ENCODE results near the gene STAG1. TPM values are rescaled to one million over a fixed set of nuclear protein-coding genes. Genes with fewer than 3 reads are reported as not detected.
"Not testable (repeated sequence)": the region's sequence is repeated elsewhere in the genome, so short reads cannot be mapped to it uniquely, and the experiment has no call there.

STAG1 gene
- total RNA-seq = 10 to 100 TPM; 32.6 to 44.0 (median 40.5) TPM

DNA sequence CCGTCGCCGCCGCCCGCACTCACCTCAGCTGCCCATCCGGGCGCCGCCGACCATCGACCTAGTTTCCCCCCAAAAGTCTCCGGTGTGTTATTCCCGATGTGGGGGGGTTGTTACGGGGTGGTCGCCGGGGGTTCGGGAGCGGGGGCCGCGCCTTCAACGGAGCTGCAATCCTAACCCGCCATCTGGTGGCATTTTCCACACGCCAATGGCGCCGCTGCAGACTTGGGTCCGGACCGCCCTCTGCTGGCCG lies at the start of gene STAG1:
TSS of gene STAG1 (minus strand) at position 207 of the 250 bp plus-strand sequence. CDS start 121,480 bp downstream, outside the sequence.
- Histone ChIP-seq H3K4me1 (peaks cover 27 to 48% (median 47%) of the 10 kb centered on the region in 4 donors), H3K36me3 (no peaks in the 10 kb centered on the region), H3K4me3 (peak within 1 kb of the TSS; percentile 83 to 96 (median 90)), H3K27me3 (no peaks in the 10 kb centered on the region), H3K27ac (replicated peaks in 1 of 4) (peak within 1 kb of the TSS; percentile 97 to 100 (median 100)), H3K9me3 (no peaks in the 10 kb centered on the region)
- intact Hi-C loops (cut with DNase I) = loop anchor here (1.0 to 10.0 kb wide), 5 partner anchors 110 to 677 kb away; partner anchors contain the start of genes NCK1 and PCCB
- no peak for DNase-seq (ENCODE audit: extremely low spot score)
- peak in 1 of 2 donors; percentile 86 for TF ChIP-seq POLR2AphosphoS5 (IDR thresholded peaks at IDR 0.05)
- TF ChIP-seq, protein P1, sequence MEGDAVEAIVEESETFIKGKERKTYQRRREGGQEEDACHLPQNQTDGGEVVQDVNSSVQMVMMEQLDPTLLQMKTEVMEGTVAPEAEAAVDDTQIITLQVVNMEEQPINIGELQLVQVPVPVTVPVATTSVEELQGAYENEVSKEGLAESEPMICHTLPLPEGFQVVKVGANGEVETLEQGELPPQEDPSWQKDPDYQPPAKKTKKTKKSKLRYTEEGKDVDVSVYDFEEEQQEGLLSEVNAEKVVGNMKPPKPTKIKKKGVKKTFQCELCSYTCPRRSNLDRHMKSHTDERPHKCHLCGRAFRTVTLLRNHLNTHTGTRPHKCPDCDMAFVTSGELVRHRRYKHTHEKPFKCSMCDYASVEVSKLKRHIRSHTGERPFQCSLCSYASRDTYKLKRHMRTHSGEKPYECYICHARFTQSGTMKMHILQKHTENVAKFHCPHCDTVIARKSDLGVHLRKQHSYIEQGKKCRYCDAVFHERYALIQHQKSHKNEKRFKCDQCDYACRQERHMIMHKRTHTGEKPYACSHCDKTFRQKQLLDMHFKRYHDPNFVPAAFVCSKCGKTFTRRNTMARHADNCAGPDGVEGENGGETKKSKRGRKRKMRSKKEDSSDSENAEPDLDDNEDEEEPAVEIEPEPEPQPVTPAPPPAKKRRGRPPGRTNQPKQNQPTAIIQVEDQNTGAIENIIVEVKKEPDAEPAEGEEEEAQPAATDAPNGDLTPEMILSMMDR (IDR thresholded peaks at IDR 0.05) = peak; percentile 96 to 98 (median 97)
- no peak for TF ChIP-seq POLR2A (IDR thresholded peaks at IDR 0.05; ENCODE audit: low read depth)
- TF ChIP-seq EP300 (IDR thresholded peaks at IDR 0.05) = no peak
- 0% methylated on average over 1 of the region's 27 CpGs for WGBS

DNA sequence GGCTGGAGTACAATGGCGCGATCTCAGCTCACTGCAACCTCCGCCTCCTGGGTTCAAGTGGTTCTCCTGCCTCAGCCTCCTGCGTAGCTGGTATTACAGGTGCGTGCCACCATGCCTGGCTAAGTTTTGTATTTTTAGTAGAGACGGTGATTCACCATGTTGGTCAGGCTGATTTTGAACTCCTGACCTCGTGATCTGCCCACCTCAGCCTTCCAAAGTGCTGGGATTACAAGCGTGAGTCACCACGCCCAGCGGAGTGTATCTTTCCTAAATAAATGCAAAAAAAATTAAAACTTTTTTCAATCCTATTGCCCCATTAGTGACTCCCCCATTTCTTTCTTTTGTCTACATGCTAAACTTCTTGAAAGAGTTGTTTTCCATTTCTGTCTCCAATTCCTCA lies 49.0 kb upstream of the STAG1 start:
- H3K4me1 ChIP-seq = peaks cover 15 to 17% (median 17%) of the 10 kb centered on the region in 4 donors
- H3K36me3 ChIP-seq; H3K27ac ChIP-seq (replicated peaks in 1 of 4); intact Hi-C loops (cut with DNase I); DNase-seq (ENCODE audit: extremely low spot score); H3K27me3 ChIP-seq; H3K9me3 ChIP-seq; H3K4me3 ChIP-seq: not testable (repeated sequence)
- WGBS = 93% methylated on average over 10 of the region's 10 CpGs

- no peak for TF ChIP-seq POLR2AphosphoS5 (IDR thresholded peaks at IDR 0.05)
- TF ChIP-seq POLR2A (IDR thresholded peaks at IDR 0.05; ENCODE audit: low read depth) = no peak
- TF ChIP-seq EP300 (IDR thresholded peaks at IDR 0.05) = no peak
- TF ChIP-seq, protein P1 (IDR thresholded peaks at IDR 0.05) = no peak
- Histone ChIP-seq H3K36me3 (no peaks in the 10 kb centered on the region), H3K4me3 (no peak overlapping the region), H3K9me3 (no peaks in the 10 kb centered on the region), H3K27ac (replicated peaks in 1 of 4) (no peak overlapping the region), H3K4me1 (peaks cover under 1 to 7% (median 6%) of the 10 kb centered on the region in 4 donors), H3K27me3 (no peaks in the 10 kb centered on the region)
- WGBS = 77% methylated on average over 4 of the region's 4 CpGs
- intact Hi-C loops (cut with DNase I) = no loop called here
- no peak for DNase-seq (ENCODE audit: extremely low spot score)
Observed at GRCh38 chr3:136792556-136793330, 40.6 kb upstream of the STAG1 start.

- Histone ChIP-seq H3K4me1 (peaks cover 13 to 25% (median 24%) of the 10 kb centered on the region in 4 donors), H3K9me3 (no peaks in the 10 kb centered on the region), H3K27ac (replicated peaks in 1 of 4) (no peak overlapping the region), H3K27me3 (no peaks in the 10 kb centered on the region), H3K36me3 (no peaks in the 10 kb centered on the region), H3K4me3 (no peak overlapping the region)
- DNase-seq (ENCODE audit: extremely low spot score) = no peak
- 93% methylated on average over 3 of the region's 3 CpGs for WGBS
- TF ChIP-seq EP300 (IDR thresholded peaks at IDR 0.05) = no peak
- TF ChIP-seq, protein P1 (IDR thresholded peaks at IDR 0.05) = no peak
- no peak for TF ChIP-seq POLR2A (IDR thresholded peaks at IDR 0.05; ENCODE audit: low read depth)
- no peak for TF ChIP-seq POLR2AphosphoS5 (IDR thresholded peaks at IDR 0.05)
- intact Hi-C loops (cut with DNase I) = no loop called here
Observed at GRCh38 chr3:136790786-136791185, 38.6 kb upstream of the STAG1 start.

- no peak overlapping the region for H3K4me3 ChIP-seq
- DNase-seq (ENCODE audit: extremely low spot score) = no peak
- no peaks in the 10 kb centered on the region for H3K27me3 ChIP-seq
- 91% methylated on average over 1 of the region's 1 CpG for WGBS
- H3K9me3 ChIP-seq = no peaks in the 10 kb centered on the region
- TF ChIP-seq EP300 (IDR thresholded peaks at IDR 0.05) (no peak), POLR2AphosphoS5 (IDR thresholded peaks at IDR 0.05) (no peak), POLR2A (IDR thresholded peaks at IDR 0.05; ENCODE audit: low read depth) (no peak)
- TF ChIP-seq, protein P1 (IDR thresholded peaks at IDR 0.05) = no peak
- H3K27ac ChIP-seq (replicated peaks in 1 of 4) = no peak overlapping the region
- H3K36me3 ChIP-seq = no peaks in the 10 kb centered on the region
- intact Hi-C loops (cut with DNase I) = no loop called here
- H3K4me1 ChIP-seq = peaks cover 13 to 27% (median 25%) of the 10 kb centered on the region in 4 donors
Observed at GRCh38 chr3:136789976-136790375, 37.8 kb upstream of the STAG1 start.

Data from esophagus muscularis mucosa (tissue), 4 donors.